Muscle of back (tissue), 13 donors: ENCODE measurements around the gene CSK. TPM values are rescaled to one million over a fixed set of nuclear protein-coding genes. Genes with fewer than 3 reads are reported as not detected.
A peak's percentile ranks its signal among the peaks of the same experiment; 100 is the strongest.
"Not testable (repeated sequence)": the region's sequence is repeated elsewhere in the genome, so short reads cannot be mapped to it uniquely, and the experiment has no call there.

Experiments used
- DNase-seq, 3 donors: peaks; one replicate each; pipeline versions ENCODE4 v3.0.0 to v3.0.0-alpha.2; 2013
- long read RNA-seq, 9 donors: transcript quantifications; one replicate each; lab custom pipeline, GENCODE V29; 2026
- polyA plus RNA-seq, 10 donors: library from polyadenylated mRNA; unstranded; fragments of 120-200 nt; gene quantifications; one replicate each; pipeline ENCODE4 v1.2.1, GENCODE V29; 2013; ENCODE audit not compliant: insufficient read length in 10 of 10

The CSK gene
- 10 to 100 TPM; 23.1 to 42.0 (median 32.1) TPM for polyA plus RNA-seq
- long read RNA-seq, donor 1, partial matches to known transcripts, result 0 of 2 reads
- long read RNA-seq, donor 1, other reads (novel, unspliced or antisense), result 0 of 2 reads
- long read RNA-seq, donor 2, partial matches to known transcripts, result 0 of 1 reads
- long read RNA-seq, donor 2, other reads (novel, unspliced or antisense), result 0 of 1 reads
- long read RNA-seq, donor 3, result 0 reads
- long read RNA-seq, donor 4, transcript CSK-201 (13 exons, 2,767 nt), result major isoform, 8 of 9 reads
- long read RNA-seq, donor 4, partial matches to known transcripts, result 0 of 9 reads
- long read RNA-seq, donor 4, other reads (novel, unspliced or antisense), result 0 of 9 reads
- long read RNA-seq, donor 5, partial matches to known transcripts, result 0 of 3 reads
- long read RNA-seq, donor 5, other reads (novel, unspliced or antisense), result 0 of 3 reads
- long read RNA-seq, donor 6, transcript CSK-201 (13 exons, 2,767 nt), result major isoform, 7 of 13 reads
- long read RNA-seq, donor 6, partial matches to known transcripts, result 6 of 13 reads
- long read RNA-seq, donor 6, other reads (novel, unspliced or antisense), result 0 of 13 reads
- long read RNA-seq, donor 7, partial matches to known transcripts, result 5 of 9 reads
- long read RNA-seq, donor 7, other reads (novel, unspliced or antisense), result 0 of 9 reads
- long read RNA-seq, donor 8, partial matches to known transcripts, result 0 of 3 reads
- long read RNA-seq, donor 8, other reads (novel, unspliced or antisense), result 0 of 3 reads
- long read RNA-seq, donor 9, result 0 reads

DNA sequence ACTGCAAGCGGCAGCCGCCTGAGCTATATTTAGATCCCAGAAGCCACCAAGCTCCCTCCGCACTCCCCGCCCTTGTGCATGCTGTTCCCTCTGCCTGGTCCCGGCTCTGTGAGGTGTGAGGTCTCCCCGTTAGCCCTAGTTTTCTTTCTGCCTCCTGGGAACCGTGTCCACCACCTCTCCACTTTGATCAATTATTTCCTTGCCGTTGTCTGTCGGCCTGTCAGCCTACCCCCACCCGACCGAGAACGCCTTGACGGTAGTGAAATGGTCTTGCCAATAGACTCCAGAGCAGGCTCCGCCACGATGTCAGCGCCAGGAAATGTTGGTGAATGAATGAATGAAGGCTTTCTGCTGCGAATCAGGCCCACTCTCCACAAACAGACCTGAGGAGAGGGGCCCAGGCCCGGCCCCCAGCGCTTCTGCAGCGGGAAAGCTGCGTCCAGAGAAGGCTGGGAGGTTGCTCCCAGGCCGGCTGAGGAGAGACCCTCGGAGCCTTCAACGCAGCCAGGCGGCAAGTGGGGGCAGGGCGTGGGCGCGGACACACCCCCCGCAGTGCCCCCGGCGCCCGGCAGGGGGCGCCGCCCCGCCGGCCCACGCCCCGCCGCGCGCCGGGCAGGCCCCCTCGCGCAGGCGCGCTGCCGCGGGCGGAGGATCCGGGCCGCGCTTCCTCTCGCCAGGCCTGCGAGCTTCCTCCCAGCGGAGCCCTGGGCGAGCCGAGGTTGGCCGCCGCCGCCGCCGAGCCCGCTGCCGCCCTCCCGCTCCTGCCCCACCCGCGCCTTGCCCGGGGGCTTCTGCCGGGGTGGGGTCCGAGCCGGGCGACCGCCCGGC, at the start of gene CSK:
TSS of gene CSK (plus strand) at position 650 of the 828 bp plus-strand sequence. CDS start 16,218 bp downstream, outside the sequence.
- peak; percentile 77 to 88 (median 86) for DNase-seq

DNA sequence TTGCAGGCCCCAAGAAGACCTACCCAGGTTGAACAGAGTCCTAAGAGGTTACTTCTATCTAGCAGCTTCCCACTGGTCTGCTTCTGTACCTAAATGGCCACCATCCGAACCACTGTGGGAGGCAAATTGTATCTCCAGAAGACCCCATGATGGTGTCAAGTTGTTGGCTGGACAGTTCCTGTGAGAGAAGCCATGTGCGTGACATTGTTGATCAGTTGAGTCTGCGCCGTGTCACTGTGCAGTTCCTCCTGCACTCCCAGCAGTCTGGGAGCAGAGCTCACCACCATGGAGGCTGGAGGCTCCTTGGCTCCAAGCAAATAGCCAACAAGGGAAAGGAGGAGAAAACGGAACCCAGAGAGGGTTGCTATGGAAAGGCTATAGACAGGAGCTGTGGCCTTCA, 49.0 kb upstream of the CSK start:
- DNase-seq, result no peak

DNA sequence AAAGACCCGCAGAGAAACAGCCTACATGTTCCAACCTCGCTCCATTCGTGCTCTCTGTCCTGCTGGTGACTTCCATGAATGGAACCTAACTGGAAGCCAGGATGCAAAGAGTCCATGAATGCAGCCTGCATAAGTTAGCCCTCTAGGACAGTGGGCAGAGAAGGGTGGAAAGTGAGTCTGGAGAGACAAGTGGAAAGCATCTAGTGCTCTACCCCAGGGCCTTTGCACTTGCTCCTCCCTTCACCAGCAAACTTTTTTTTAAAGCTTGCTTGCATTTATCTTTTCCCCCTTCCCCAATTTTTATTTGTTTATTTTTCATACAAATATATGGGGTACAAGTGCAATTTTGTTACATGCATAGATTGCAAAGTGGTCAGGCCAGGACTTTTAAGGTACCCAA, 48.6 kb upstream of the CSK start:
- no peak for DNase-seq

DNA sequence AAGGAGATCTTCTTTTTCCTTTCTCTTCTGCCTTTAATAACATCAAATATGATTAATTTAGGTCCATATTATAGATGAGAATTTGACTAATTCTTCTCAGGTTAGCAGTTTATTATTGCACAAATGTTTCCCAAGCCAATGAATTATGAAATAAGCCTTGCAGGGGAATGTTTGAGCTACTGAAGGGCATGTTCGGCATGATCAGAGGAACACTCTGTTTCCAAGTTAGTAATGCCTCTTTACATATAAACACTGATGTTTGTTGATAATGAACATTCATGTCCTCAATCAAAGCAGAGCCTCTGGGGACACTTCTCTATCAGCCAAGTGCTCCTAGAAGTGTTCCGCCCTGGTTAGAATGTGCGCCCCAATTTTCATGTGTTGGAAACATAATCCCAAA, 46.6 kb upstream of the CSK start:
- no peak for DNase-seq

DNA sequence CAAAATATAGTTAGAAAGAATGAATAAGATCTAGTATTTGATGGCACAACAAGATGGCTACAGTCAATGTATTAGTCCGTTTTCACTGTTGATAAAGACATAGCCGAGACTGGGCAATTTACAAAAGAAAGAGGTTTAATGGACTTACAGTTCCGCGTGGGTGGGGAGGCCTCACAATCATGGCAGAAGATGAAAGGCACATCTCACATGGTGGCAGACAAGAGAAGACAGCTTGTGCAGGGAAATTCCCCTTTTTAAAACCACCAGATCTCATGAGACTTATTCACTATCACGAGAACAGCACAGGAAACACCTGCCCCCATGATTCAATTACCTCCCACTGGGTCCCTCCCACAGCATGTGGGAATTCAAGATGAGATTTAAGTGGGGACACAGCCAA, 43.6 kb upstream of the CSK start:
- DNase-seq, result not testable (repeated sequence)

DNA sequence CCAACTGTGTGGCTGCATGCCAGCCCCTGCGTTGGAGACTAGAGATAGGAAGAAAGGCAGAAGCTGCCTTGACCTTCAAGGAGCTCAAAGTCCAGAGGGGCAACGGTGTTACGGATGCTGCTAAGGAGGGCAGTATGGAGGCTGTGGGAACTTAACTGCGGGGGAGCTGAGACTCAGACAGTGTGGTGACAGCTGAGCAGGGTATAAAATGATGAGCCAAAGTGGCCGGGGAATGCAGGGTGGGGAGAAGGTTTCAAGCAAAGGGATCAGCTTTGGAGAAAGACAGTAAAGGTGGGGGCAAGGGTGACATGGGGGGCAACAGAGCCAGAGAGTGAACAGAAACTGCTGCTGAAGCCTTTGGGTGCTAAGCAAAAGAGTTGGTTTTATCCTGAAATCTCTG, 39.5 kb upstream of the CSK start:
- DNase-seq, result no peak

DNA sequence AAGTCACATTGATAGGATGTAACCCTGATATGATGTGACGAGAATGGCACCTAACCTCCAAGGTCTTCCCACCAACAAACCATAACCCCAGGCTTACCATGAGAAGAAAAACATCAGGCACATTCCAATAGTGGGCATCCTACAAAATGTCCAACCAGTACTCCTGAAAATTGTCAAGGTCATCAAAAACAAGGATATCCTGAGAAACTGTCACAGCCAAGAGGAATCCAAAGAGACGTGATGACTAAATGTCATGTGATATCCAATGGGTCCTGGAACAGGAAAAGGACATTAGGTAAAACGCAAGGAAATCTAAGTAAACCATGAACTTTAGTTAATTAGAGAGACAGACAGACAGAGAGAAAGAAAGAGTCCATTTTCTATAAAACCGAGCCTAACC, 35.5 kb upstream of the CSK start:
- no peak for DNase-seq

DNA sequence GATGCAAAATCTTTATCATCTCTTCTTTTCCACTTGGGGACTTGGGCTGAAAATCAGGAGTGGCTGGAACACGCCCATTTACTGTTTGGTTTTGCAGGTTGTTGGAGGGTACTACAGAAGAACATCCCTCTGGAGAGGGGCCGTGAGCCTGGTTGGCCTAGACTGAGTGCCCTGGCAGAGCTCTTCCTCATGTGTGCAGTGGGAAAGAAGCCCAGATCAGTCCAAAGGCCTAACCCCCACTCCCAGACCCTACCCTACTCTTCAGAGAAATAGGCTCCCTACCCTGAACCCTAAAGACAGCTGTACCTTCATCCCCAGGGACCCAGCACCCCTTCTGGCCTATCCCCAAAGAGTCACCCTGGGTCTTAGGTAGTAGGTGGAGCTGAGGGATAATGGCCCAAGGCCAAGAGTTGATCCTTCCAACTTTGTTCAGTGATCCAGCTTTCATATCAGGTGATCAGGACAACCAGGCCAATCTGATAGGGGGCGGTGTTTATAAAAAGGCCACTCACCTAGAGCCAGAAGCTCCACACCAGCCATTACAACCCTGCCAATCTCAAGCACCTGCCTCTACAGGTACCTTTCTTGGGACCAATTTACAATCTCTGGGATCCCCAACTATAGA, 33.4 kb upstream of the CSK start, which contains the start of gene CYP1A2:
TSS of gene CYP1A2 (plus strand) at position 524 of the 625 bp plus-strand sequence. CDS start 894 bp downstream, outside the sequence.
- DNase-seq, result no peak

DNA sequence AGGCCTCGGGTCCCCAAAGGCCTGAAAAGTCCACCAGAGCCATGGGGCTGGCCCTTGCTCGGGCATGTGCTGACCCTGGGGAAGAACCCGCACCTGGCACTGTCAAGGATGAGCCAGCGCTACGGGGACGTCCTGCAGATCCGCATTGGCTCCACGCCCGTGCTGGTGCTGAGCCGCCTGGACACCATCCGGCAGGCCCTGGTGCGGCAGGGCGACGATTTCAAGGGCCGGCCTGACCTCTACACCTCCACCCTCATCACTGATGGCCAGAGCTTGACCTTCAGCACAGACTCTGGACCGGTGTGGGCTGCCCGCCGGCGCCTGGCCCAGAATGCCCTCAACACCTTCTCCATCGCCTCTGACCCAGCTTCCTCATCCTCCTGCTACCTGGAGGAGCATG, 32.0 kb upstream of the CSK start:
- DNase-seq, result no peak

DNA sequence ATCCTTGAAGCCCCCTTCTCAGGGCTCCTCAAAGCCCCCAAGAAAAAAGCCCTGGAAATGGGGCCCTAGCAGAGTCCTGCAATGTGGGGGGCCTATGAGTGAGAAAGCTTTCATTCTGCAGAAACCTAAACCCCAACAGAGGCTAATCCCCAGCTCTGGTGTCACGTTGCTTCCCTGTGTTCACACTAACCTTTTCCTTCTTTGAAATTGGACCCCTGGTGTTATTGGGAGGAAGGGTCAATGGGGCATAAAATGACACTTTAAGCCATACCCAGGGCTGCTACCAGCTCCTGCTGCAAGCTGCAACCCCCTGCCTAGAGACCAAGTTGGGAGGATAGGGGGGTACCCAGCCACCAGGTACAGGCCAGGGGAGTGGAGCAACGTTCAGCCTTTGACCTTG, 31.1 kb upstream of the CSK start:
- no peak for DNase-seq

DNA sequence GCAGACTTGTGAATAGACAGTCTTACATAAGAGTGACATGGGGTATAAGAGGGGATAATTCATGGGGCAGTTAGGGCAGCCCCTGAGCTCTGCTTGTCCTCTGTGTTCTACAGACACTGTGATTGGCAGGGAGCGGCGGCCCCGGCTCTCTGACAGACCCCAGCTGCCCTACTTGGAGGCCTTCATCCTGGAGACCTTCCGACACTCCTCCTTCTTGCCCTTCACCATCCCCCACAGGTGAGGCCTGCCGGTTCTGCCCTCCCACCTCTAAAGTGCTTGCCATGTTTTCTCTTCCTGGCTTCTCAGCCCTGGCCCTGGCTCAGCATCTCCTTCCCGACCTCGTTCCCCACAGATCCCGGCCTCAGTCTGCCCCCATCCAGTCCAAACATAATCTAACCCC, 29.9 kb upstream of the CSK start:
- DNase-seq, result no peak

DNA sequence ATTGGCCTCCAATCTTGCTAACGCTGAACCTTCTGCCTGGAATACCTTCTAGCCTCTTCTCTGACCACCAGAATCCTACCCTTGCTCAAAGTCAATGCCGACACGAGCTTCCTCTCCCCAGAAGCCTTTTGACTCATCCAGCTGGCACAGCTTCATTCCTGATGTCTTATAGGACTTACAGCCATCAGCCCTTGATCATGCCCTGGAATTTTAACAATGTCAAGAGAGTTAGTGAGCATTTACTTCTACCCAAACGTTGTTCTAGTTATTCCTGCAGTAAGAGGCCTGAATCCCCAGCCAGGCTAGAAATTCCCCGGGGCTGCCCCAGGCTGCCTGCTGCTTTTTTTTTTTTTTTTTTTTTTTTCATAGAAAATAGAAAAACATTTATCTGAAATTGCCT, 29.3 kb upstream of the CSK start:
- DNase-seq, result peak in 1 of 3 donors; percentile 3

DNA sequence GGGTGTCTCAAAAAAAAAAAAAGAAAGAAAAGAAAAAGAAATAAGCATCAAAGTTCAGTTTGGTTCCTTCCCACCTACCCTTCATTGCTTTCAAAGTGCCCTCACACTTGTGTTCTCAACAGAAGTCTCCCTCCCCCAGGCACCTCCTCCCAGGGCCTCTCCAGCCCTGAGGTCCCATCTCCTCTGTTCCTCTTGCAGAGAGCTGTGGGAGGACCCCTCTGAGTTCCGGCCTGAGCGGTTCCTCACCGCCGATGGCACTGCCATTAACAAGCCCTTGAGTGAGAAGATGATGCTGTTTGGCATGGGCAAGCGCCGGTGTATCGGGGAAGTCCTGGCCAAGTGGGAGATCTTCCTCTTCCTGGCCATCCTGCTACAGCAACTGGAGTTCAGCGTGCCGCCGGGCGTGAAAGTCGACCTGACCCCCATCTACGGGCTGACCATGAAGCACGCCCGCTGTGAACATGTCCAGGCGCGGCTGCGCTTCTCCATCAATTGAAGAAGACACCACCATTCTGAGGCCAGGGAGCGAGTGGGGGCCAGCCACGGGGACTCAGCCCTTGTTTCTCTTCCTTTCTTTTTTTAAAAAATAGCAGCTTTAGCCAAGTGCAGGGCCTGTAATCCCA, 27.2 kb upstream of the CSK start:
- no peak for DNase-seq

DNA sequence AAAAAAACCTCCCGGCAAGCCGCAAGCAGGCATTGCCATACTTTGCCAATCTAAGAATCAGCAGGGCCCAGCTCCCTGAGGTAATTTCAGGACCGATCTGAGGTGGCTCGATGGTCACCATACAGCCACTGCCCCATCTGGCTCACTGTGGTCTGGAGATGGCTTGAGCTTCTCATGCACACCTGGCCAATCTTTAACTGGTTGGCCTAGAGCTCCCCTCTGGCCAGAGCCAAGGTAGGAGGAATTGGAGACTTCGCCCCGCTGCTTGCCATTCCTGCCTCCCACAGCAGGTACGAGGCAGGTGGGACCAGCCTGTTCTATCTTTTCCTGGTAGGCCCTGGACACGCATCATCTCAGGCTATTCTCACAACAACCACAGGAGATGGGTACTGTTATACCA, 23.1 kb upstream of the CSK start:
- DNase-seq, result no peak

DNA sequence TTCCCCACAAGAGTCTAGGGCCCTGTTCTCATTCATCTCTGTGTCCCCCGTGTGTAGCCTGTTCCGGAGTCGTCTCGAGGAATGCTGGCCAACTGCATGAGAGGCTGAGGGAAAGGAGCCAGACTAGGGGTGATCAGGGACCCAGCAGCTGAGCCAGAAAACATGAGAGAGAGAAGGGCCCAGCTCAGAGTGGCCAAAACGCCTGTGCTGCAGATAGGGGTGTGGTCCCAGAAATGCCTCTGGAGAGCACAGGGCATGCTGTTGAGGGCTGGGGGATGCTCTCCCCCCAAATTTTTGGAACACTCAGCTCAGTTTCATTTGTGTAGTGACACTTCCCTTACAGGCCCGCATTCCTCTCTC, 19.1 kb upstream of the CSK start:
- DNase-seq, result peak in 2 of 3 donors; percentile 47 to 73

DNA sequence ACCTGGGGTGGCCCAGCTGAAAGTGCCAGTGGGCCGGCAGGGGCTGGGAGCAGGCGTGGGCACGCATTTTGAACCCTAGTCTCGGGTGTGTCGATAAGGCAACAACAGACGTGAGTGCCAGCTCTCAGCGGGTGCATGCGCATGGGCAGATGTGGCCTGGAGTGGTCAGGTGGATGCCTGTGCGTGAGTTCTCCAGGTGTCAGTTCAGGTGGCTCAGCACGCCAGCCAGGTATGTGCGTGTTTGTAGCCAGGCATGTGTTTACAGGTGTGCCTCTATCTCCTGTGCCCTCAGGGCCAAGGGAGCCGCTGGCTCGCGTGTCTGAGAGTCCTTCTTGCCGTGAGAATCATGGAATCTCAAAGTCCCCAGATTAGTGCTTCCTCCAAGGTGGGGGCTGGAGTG, 18.5 kb upstream of the CSK start:
- DNase-seq, result no peak

DNA sequence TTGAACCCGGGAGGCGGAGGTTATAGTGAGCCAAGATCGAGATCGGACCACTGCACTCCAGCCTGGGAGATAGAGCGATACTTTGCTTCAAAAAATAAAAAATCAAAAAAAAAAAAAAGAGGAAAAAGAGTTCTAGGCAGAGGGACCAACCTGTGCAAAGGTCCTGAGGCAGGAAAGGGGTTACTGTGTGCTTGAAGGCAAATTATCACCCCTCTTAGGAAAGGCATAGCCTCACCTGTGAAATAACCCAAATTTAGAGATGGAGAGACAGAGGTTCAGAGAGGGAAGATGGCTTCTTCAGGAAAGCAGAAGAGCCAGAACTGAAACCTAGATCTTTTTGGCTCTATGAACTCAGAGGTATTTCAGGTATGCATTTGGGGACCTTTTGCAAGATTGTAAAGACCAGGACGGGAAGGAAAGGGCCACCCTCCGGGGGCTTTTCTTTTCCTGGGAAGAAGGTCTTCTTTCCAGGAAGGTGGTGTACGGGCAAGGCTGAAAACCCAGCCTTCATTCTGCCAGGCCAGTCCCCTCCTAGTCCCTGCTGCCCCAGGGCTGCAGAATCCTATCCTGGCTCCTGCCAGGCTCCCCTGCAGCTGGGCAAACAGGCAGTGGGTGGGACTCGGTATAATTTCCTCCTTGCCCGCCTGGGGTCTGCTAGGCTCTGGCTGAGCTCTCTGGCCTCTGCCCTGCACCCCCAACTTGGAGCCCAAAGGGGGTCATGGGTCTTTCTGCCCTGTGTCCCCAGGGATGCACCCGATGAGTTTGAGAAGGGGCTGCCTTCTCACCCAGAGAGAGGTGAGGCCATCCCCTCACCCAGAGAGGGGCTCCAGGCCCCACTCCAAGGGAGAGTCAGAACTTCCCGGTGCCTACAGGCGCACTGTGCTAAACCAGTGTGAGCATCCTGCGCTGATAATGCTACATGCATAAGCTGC, 14.4 kb upstream of the CSK start:
- no peak for DNase-seq

DNA sequence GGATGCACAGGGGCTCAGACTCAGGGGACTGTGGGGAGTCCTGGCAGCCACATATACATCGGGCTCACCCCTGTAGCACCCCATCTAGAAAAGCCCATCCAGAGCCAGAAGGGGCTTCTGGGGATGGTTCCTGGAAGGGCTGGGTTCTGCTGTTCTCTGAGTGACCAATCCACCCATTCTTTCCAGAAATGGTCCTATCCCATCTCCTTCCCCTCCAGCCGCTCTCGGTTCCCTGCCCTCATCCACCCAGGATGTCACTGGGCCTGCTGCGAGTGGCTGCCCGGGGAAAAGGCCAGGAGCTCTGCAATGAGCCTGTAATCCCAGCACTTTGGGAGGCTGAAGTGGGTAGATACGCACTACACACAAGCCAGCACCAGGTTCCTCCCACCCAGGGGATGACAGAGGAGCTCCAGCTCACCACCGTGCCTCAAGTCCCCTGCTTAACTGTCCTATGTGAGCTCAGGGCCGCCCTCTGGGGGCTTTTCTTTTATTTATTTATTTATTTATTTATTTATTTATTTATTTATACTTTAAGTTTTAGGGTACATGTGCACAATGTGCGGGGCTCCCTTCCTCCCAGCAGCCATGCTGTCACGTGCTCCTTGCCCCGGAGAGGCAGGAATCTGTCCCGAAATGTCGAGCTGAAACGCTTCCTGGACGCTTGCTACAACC, 13.6 kb upstream of the CSK start:
- no peak for DNase-seq

DNA sequence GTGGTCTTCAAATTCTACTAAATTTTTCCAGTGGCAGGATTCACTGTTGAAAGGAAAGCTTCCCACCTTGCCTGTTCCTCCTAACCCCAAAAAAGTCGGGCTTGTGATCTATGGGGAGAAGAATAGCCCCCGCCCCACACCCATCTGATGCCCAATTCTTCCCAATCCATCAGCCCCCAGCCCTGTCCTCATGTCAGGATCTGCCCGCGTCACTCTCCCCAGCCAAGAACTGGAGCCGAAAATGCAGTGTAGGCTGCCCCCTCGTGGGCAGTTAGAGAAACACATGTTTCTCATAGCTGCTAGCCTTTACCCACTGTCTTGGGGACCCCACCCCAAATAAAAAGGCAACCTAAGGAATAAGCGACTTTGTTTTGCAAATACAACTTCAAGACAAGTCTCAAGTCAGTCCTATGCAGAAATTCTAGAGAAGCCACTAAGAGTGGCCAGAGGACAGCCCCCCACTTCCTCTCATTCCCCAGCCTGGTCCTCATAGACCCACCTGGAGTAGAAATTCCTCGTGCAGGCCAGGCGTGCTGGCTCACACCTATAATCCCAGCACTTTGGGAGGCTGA, 13.0 kb upstream of the CSK start:
- DNase-seq, result peak; percentile 36 to 77 (median 65)
